Breast epithelium (tissue), 4 donors: ENCODE results near the gene PYROXD2. TPM values are rescaled to one million over a fixed set of nuclear protein-coding genes. Genes with fewer than 3 reads are reported as not detected.

Source experiments
- DNase-seq, 2 donors: peaks; one replicate each; pipeline ENCODE4 v3.0.0-alpha.2; 2019; ENCODE audit warnings: low spot score in 2 of 2
- H3K27ac ChIP-seq, 2 donors: fragments of 200-600 bp; sonication (generic) in 1 of 2; one replicate each; pipeline ENCODE4 v1.5.1; 2016 to 2019; ENCODE audit warnings: mild to moderate bottlenecking in 1 of 2
- H3K27me3 ChIP-seq, 2 donors: fragments of 200-600 bp; sonication (generic) in 1 of 2; one replicate each; pipeline versions ENCODE4 v1.5.1 to v1.6.0; 2017 to 2019; ENCODE audit warnings: control low read depth in 1 of 2, mild to moderate bottlenecking in 1 of 2
- H3K36me3 ChIP-seq: fragments of 200-600 bp; one replicate; pipeline ENCODE4 v1.5.1; 2019
- H3K4me1 ChIP-seq, 2 donors: fragments of 200-600 bp; sonication (generic); one replicate each; pipeline ENCODE4 v1.5.1; 2016 to 2019; ENCODE audit warnings: control low read depth in 1 of 2
- H3K4me3 ChIP-seq, 3 donors: fragments of 200-600 bp; sonication (generic); 1 replicate in 2 of 3; 2 replicates in 1 of 3; pipeline ENCODE4 v1.5.1; 2016 to 2019; ENCODE audit warnings: mild to moderate bottlenecking in 3 of 3, moderate library complexity in 2 of 3
- H3K9me3 ChIP-seq, 2 donors: fragments of 200-600 bp; sonication (generic) in 1 of 2; one replicate each; pipeline ENCODE4 v1.5.1; 2016 to 2019; ENCODE audit warnings: control low read depth in 1 of 2
- POLR2A ChIP-seq: fragments of 450-650 bp; IDR thresholded peaks from one replicate; pipeline ENCODE4 v1.6.1; 2016; ENCODE audit warnings: antibody characterized with exemption, mild to moderate bottlenecking, moderate library complexity
- POLR2AphosphoS5 ChIP-seq, 3 donors: sonication (generic); formaldehyde crosslinking; IDR thresholded peaks; one replicate each; pipeline ENCODE4 v1.6.1; 2017; ENCODE audit warnings: antibody characterized with exemption in 3 of 3
- intact Hi-C: fragments of 100-400 bp; cut with DNase I; formaldehyde crosslinking; loops from one replicate; pipeline ENCODE4 v1.15.1; 2023; ENCODE audit warnings: low total_unique reads
- total RNA-seq, 3 donors: library from RNA; depleted of rRNA; stranded (reverse); fragments of >200 nt; gene quantifications; one replicate each; pipeline ENCODE4 v1.1.0, GENCODE V29; 2016
- TF ChIP-seq, protein P1 (sequence below), 3 donors: fragments of 450-650 bp; IDR thresholded peaks; one replicate each; pipeline ENCODE4 v1.5.1; 2016 to 2017; ENCODE audit warnings: antibody characterized with exemption in 3 of 3, mild to moderate bottlenecking in 3 of 3, moderate library complexity in 3 of 3

PYROXD2 gene
- total RNA-seq, 3 donors from 2014 or later, result 13.2 to 20.0 (median 17.4) TPM

GRCh38 chr10:98376485-98376884 is 38.5 kb downstream of the PYROXD2 start:
- H3K27me3 ChIP-seq, result no peaks in the 10 kb centered on the region
- no peaks in the 10 kb centered on the region for H3K9me3 ChIP-seq
- H3K4me3 ChIP-seq, result no peak overlapping the region
- TF ChIP-seq, protein P1, sequence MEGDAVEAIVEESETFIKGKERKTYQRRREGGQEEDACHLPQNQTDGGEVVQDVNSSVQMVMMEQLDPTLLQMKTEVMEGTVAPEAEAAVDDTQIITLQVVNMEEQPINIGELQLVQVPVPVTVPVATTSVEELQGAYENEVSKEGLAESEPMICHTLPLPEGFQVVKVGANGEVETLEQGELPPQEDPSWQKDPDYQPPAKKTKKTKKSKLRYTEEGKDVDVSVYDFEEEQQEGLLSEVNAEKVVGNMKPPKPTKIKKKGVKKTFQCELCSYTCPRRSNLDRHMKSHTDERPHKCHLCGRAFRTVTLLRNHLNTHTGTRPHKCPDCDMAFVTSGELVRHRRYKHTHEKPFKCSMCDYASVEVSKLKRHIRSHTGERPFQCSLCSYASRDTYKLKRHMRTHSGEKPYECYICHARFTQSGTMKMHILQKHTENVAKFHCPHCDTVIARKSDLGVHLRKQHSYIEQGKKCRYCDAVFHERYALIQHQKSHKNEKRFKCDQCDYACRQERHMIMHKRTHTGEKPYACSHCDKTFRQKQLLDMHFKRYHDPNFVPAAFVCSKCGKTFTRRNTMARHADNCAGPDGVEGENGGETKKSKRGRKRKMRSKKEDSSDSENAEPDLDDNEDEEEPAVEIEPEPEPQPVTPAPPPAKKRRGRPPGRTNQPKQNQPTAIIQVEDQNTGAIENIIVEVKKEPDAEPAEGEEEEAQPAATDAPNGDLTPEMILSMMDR (IDR thresholded peaks at IDR 0.05), result no peak
- intact Hi-C loops, result no loop called here
- H3K4me1 ChIP-seq, result no peaks in the 10 kb centered on the region
- DNase-seq, result no peak
- peak overlapping the region in 1 of 2 donors; percentile 48 for H3K27ac ChIP-seq
- no peaks in the 10 kb centered on the region for H3K36me3 ChIP-seq

- no peaks in the 10 kb centered on the region for H3K9me3 ChIP-seq
- H3K4me1 ChIP-seq, result no peaks in the 10 kb centered on the region
- H3K4me3 ChIP-seq, result no peak overlapping the region
- H3K36me3 ChIP-seq, result no peaks in the 10 kb centered on the region
- no peaks in the 10 kb centered on the region for H3K27me3 ChIP-seq
- TF ChIP-seq POLR2AphosphoS5 (IDR thresholded peaks at IDR 0.05), result no peak
- TF ChIP-seq POLR2A, result no peak
- TF ChIP-seq, protein P1 (IDR thresholded peaks at IDR 0.05), result no peak
- intact Hi-C loops, result no loop called here
- no peak for DNase-seq
- peak overlapping the region in 1 of 2 donors; percentile 64 for H3K27ac ChIP-seq
Observed at GRCh38 chr10:98374217-98374985, 40.6 kb downstream of the PYROXD2 start.

- Histone ChIP-seq H3K27ac (peak overlapping the region in 1 of 2 donors; percentile 64), H3K4me1 (no peaks in the 10 kb centered on the region), H3K36me3 (no peaks in the 10 kb centered on the region), H3K27me3 (no peaks in the 10 kb centered on the region), H3K4me3 (no peak overlapping the region), H3K9me3 (no peaks in the 10 kb centered on the region)
- no peak for DNase-seq
- intact Hi-C loops, result no loop called here
- TF ChIP-seq, protein P1 (IDR thresholded peaks at IDR 0.05), result no peak
- no peak for TF ChIP-seq POLR2AphosphoS5 (IDR thresholded peaks at IDR 0.05)
- no peak for TF ChIP-seq POLR2A
Observed at GRCh38 chr10:98373260-98374040, 41.5 kb downstream of the PYROXD2 start.

DNA sequence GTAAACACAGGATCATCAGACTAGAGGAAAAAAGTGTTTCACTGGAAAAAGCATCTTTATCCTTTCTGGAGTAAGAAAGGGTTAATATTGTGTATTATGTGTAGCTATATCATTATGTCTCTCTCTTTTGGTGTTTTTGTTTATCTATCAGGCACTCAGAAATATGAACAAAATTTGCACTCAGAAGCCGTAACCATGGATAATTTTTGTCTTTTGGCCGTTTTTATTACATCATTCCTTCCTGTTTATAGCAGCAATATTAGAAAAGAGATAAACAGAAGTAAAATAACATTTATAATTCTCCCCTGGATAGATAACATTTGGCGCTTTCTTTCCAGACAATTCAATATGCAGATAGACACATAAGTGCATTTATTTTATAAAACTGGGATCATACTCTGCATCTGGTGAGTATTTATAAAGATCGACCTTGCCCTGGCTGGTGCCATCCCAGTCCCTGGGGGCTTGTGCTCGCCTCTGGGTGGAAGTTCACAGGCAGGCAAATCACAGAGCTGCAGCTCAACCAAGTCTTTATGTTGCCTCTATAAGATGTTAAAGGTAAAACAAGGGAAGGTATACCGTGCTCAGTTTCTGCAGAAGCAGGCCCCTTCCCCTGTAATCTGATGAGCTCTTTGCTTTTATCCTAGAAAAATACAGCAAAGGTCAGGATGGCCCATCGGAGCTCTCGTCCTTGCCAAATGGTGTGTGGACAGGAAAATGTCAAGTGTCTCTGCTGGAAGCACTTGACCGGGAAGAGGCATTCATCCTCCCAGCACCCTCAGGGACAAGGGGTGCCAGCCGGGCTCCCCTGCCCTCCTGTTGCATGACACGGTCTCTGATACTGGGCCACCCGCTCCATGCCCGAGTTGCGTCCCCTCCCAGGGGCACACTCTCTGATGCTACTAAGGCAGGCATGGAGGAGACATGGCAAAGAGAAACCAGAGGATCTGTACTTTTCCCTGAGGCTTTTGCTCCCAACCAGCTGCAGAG is 43.9 kb downstream of the PYROXD2 start:
- Histone ChIP-seq H3K9me3 (no peaks in the 10 kb centered on the region), H3K27ac (no peak overlapping the region), H3K4me3 (no peak overlapping the region), H3K27me3 (no peaks in the 10 kb centered on the region), H3K36me3 (no peaks in the 10 kb centered on the region), H3K4me1 (peaks cover 0 to 8% of the 10 kb centered on the region in 2 donors)
- no peak for DNase-seq
- intact Hi-C loops, result no loop called here
- TF ChIP-seq POLR2AphosphoS5 (IDR thresholded peaks at IDR 0.05) (no peak), POLR2A (no peak)
- TF ChIP-seq, protein P1 (IDR thresholded peaks at IDR 0.05), result no peak
